A673 (cell line): ENCODE data around the gene TRDN.

Experiments used
- CTCF ChIP-seq: fragments of 300-800, 200-600 bp; sonication (generic); conservative IDR thresholded peaks from 2 replicates; pipeline ENCODE4 v1.5.1; 2017; ENCODE audit warnings: low read depth, mild to moderate bottlenecking, antibody characterized with exemption, low read length, moderate library complexity, mixed read lengths
- EZH2 ChIP-seq: fragments of 200-600 bp; sonication (generic); IDR thresholded peaks from 2 replicates; pipeline ENCODE4 v1.6.1; 2017; ENCODE audit warnings: borderline replicate concordance, low read depth, mild to moderate bottlenecking, mixed read lengths, antibody characterized with exemption, low read length; ENCODE audit not compliant: poor library complexity, severe bottlenecking

DNA sequence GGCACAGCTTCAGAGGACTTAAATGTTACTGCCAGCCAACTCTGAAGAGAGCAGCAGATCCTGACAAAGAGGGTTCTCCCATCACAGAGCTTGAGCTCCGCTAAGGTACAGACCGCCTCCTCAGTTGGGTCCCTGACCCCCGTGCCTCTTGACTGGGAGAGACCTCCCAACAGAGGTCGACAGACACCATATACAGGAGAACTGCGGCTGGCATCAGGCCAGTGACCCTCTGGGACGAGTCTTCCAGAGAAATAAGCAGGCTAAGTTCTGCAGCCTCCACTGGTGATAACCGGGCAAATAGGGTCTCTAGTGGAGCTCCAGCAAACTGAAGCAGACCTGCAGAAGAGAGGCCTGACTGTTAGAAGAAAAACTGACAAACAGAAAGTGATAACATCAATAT lies 453.8 kb downstream of the TRDN start:
- no peak for TF ChIP-seq EZH2
- TF ChIP-seq CTCF: no peak
